Neural cell (in vitro differentiated cells): ENCODE results near the gene ATG7. TPM values are rescaled to one million over a fixed set of nuclear protein-coding genes. Genes with fewer than 3 reads are reported as not detected.

Experiments
- H2AFZ ChIP-seq: fragments of 200-600, 300-800 bp; sonication (generic), shearing (Covaris generic); 2 replicates; pipeline ENCODE4 v1.6.0; 2014; ENCODE audit warnings: low read depth, mild to moderate bottlenecking, antibody characterized with exemption, low read length, moderate library complexity
- H3F3A ChIP-seq: fragments of 200-600 bp; shearing (Covaris generic); 2 replicates; pipeline ENCODE4 v1.6.1; 2016; ENCODE audit warnings: mild to moderate bottlenecking, moderate library complexity, mixed read lengths, antibody characterized with exemption, low read length; ENCODE audit not compliant: insufficient read depth, poor library complexity, severe bottlenecking
- H3K27ac ChIP-seq: fragments of 200-600, 300-800 bp; sonication (generic), shearing (Covaris generic); 2 replicates; pipeline ENCODE4 v1.5.1; 2014; ENCODE audit warnings: mild to moderate bottlenecking, low read length, moderate library complexity
- H3K27me3 ChIP-seq: fragments of 300-800, 200-600 bp; sonication (generic), shearing (Covaris generic); 2 replicates; pipeline ENCODE4 v1.6.0; 2014; ENCODE audit warnings: mild to moderate bottlenecking, low read depth, low read length, moderate library complexity; ENCODE audit not compliant: insufficient read depth
- H3K36me3 ChIP-seq: fragments of 300-800, 200-600 bp; sonication (generic), shearing (Covaris generic); 2 replicates; pipeline ENCODE4 v1.5.1; 2014; ENCODE audit warnings: mild to moderate bottlenecking, antibody characterized with exemption, low read length, moderate library complexity; ENCODE audit not compliant: insufficient read depth
- H3K4me2 ChIP-seq: fragments of 300-800, 200-600 bp; sonication (generic), shearing (Covaris generic); 2 replicates; pipeline ENCODE4 v1.6.0; 2014; ENCODE audit warnings: mild to moderate bottlenecking, low read length
- H3K4me3 ChIP-seq: fragments of 300-800, 200-600 bp; sonication (generic), shearing (Covaris generic); 2 replicates; pipeline ENCODE4 v1.5.1; 2014; ENCODE audit warnings: mild to moderate bottlenecking, low read length, moderate library complexity
- H3K79me2 ChIP-seq: fragments of 200-600 bp; shearing (Covaris generic); replicated peaks from 2 replicates; pipeline ENCODE4 v1.6.0; 2014; ENCODE audit warnings: mild to moderate bottlenecking, low read length, moderate library complexity; ENCODE audit not compliant: insufficient read depth
- H3K9ac ChIP-seq: fragments of 300-800, 200-600 bp; sonication (generic), shearing (Covaris generic); 2 replicates; pipeline ENCODE4 v1.6.1; 2016; ENCODE audit warnings: mild to moderate bottlenecking, low read length, mixed read lengths
- H3K9me2 ChIP-seq: fragments of 200-600 bp; shearing (Covaris generic); 2 replicates; pipeline ENCODE4 v1.6.1; 2016; ENCODE audit warnings: mild to moderate bottlenecking, low read length, mixed read lengths; ENCODE audit not compliant: insufficient read depth
- H3K9me3 ChIP-seq: fragments of 200-600, 300-800 bp; sonication (generic), shearing (Covaris generic); 2 replicates; pipeline ENCODE4 v1.6.1; 2016; ENCODE audit warnings: mild to moderate bottlenecking, mixed run types, low read length, moderate library complexity, mixed read lengths
- H4K20me1 ChIP-seq: fragments of 200-600 bp; shearing (Covaris generic); 2 replicates; pipeline ENCODE4 v1.6.1; 2016; ENCODE audit warnings: mild to moderate bottlenecking, mixed run types; ENCODE audit not compliant: insufficient read depth
- CTCF ChIP-seq: fragments of 450-650 bp; IDR thresholded peaks from 2 replicates; pipeline ENCODE4 v1.5.1; 2014; ENCODE audit warnings: antibody characterized with exemption, mild to moderate bottlenecking, moderate library complexity; ENCODE audit not compliant: poor library complexity, severe bottlenecking
- EP300 ChIP-seq: fragments of 450-650 bp; conservative IDR thresholded peaks from 2 replicates; pipeline ENCODE4 v1.6.1; 2014; ENCODE audit warnings: antibody characterized with exemption, mild to moderate bottlenecking, moderate library complexity; ENCODE audit not compliant: poor library complexity, severe bottlenecking
- EZH2 ChIP-seq: fragments of 200-600, 300-800 bp; shearing (Covaris generic), sonication (generic); IDR thresholded peaks from 2 replicates; pipeline ENCODE4 v1.6.1; 2014; ENCODE audit warnings: antibody characterized with exemption, low read length, borderline replicate concordance, mild to moderate bottlenecking; ENCODE audit not compliant: insufficient read depth, poor library complexity, severe bottlenecking
- MXI1 ChIP-seq: fragments of 450-650 bp; conservative IDR thresholded peaks from 2 replicates; pipeline ENCODE4 v1.6.1; 2014; ENCODE audit warnings: antibody characterized with exemption, mild to moderate bottlenecking; ENCODE audit not compliant: poor library complexity, severe bottlenecking
- POLR2AphosphoS5 ChIP-seq: IDR thresholded peaks from 2 replicates; pipeline ENCODE4 v1.6.1; 2012
- RAD21 ChIP-seq: fragments of 450-650 bp; conservative IDR thresholded peaks from 2 replicates; pipeline ENCODE4 v1.6.1; 2014; ENCODE audit warnings: antibody characterized with exemption, mild to moderate bottlenecking, moderate library complexity
- REST ChIP-seq: IDR thresholded peaks from 2 replicates; pipeline ENCODE4 v1.6.1; 2012; ENCODE audit warnings: borderline replicate concordance
- SMC3 ChIP-seq: fragments of 450-650 bp; conservative IDR thresholded peaks from 2 replicates; pipeline ENCODE4 v1.6.1; 2014; ENCODE audit warnings: antibody characterized with exemption, mild to moderate bottlenecking, moderate library complexity; ENCODE audit not compliant: poor library complexity
- TAF1 ChIP-seq: IDR thresholded peaks from 2 replicates; pipeline ENCODE4 v1.6.1; 2012; ENCODE audit warnings: low read depth
- polyA plus RNA-seq: library from polyadenylated mRNA; depleted of rRNA; stranded (reverse); fragments of >200 nt; gene quantifications from 2 replicates; pipeline ENCODE4 v1.2.3, GENCODE V29; 2014

Gene ATG7
- polyA plus RNA-seq, 1 donor from 2014 or later = 28.8 TPM

- H3K9ac ChIP-seq = no peak overlapping the region
- no peaks in the 10 kb centered on the region for H3K9me3 ChIP-seq
- H3K9me2 ChIP-seq = no peaks in the 10 kb centered on the region
- H3K36me3 ChIP-seq = peaks cover 4% of the 10 kb centered on the region
- no peaks in the 10 kb centered on the region for H4K20me1 ChIP-seq
- no peak overlapping the region for H3K4me2 ChIP-seq
- H3K4me3 ChIP-seq = no peak overlapping the region
- H3K27ac ChIP-seq = no peak overlapping the region
- TF ChIP-seq MXI1 = no peak
- TF ChIP-seq CTCF = no peak
- TF ChIP-seq TAF1 = no peak
- no peak for TF ChIP-seq POLR2AphosphoS5
- no peak for TF ChIP-seq EP300
- TF ChIP-seq EZH2 = no peak
- TF ChIP-seq REST = no peak
- TF ChIP-seq RAD21 = no peak
- no peak for TF ChIP-seq SMC3
- no peaks in the 10 kb centered on the region for H3K27me3 ChIP-seq
- peaks cover 15% of the 10 kb centered on the region for H3K79me2 ChIP-seq
- no peak overlapping the region for H2AFZ ChIP-seq
- H3F3A ChIP-seq = no peaks in the 10 kb centered on the region
Measured at GRCh38 chr3:11567516-11568467, 295.6 kb downstream of the ATG7 start.

GRCh38 chr3:11568503-11569155 lies 296.4 kb downstream of the ATG7 start:
- H3K79me2 ChIP-seq = peaks cover 15% of the 10 kb centered on the region
- H2AFZ ChIP-seq = no peak overlapping the region
- no peaks in the 10 kb centered on the region for H3F3A ChIP-seq
- H4K20me1 ChIP-seq = no peaks in the 10 kb centered on the region
- no peaks in the 10 kb centered on the region for H3K9me3 ChIP-seq
- H3K4me2 ChIP-seq = no peak overlapping the region
- H3K9ac ChIP-seq = no peak overlapping the region
- H3K27me3 ChIP-seq = no peaks in the 10 kb centered on the region
- no peaks in the 10 kb centered on the region for H3K9me2 ChIP-seq
- no peak overlapping the region for H3K4me3 ChIP-seq
- peaks cover 4% of the 10 kb centered on the region for H3K36me3 ChIP-seq
- H3K27ac ChIP-seq = no peak overlapping the region
- TF ChIP-seq CTCF (no peak), RAD21 (no peak), REST (no peak), EP300 (no peak), EZH2 (no peak), TAF1 (no peak), POLR2AphosphoS5 (no peak)
